ENCODE results near the gene MCM9. TPM values are rescaled to one million over a fixed set of nuclear protein-coding genes. Genes with fewer than 3 reads are reported as not detected.

MCM9 gene
- total RNA-seq, 1 donor from 2014 or later, result 5.5 TPM

- Histone ChIP-seq H3K4me1 (peaks cover 50% of the 10 kb centered on the region), H3K27me3 (ENCODE audit: low read depth) (no peaks in the 10 kb centered on the region), H3K36me3 (peaks cover 60% of the 10 kb centered on the region), H3K9me3 (replicated peaks) (no peaks in the 10 kb centered on the region), H3K27ac (replicated peaks) (no peak overlapping the region), H3K4me3 (no peak overlapping the region)
- DNase-seq, result no peak
- TF ChIP-seq, protein P1, sequence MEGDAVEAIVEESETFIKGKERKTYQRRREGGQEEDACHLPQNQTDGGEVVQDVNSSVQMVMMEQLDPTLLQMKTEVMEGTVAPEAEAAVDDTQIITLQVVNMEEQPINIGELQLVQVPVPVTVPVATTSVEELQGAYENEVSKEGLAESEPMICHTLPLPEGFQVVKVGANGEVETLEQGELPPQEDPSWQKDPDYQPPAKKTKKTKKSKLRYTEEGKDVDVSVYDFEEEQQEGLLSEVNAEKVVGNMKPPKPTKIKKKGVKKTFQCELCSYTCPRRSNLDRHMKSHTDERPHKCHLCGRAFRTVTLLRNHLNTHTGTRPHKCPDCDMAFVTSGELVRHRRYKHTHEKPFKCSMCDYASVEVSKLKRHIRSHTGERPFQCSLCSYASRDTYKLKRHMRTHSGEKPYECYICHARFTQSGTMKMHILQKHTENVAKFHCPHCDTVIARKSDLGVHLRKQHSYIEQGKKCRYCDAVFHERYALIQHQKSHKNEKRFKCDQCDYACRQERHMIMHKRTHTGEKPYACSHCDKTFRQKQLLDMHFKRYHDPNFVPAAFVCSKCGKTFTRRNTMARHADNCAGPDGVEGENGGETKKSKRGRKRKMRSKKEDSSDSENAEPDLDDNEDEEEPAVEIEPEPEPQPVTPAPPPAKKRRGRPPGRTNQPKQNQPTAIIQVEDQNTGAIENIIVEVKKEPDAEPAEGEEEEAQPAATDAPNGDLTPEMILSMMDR (IDR thresholded peaks at IDR 0.05; ENCODE audit: borderline replicate concordance), result no peak
- intact Hi-C loops (cut with micrococcal nuclease), result no loop called here
Observed at GRCh38 chr6:118903138-118903537, 31.8 kb downstream of the MCM9 start.

- Histone ChIP-seq H3K4me3 (no peak overlapping the region), H3K27me3 (ENCODE audit: low read depth) (no peaks in the 10 kb centered on the region), H3K9me3 (replicated peaks) (no peaks in the 10 kb centered on the region), H3K4me1 (peaks cover 50% of the 10 kb centered on the region), H3K36me3 (peaks cover 56% of the 10 kb centered on the region), H3K27ac (replicated peaks) (peak overlapping the region; percentile 0)
- DNase-seq, result no peak
- intact Hi-C loops (cut with micrococcal nuclease), result no loop called here
- TF ChIP-seq, protein P1 (IDR thresholded peaks at IDR 0.05; ENCODE audit: borderline replicate concordance), result no peak
Observed at GRCh38 chr6:118902726-118903125, 32.2 kb downstream of the MCM9 start.

GRCh38 chr6:118899948-118900347 lies 35.0 kb downstream of the MCM9 start:
- H3K27ac ChIP-seq (replicated peaks), result no peak overlapping the region
- TF ChIP-seq, protein P1 (IDR thresholded peaks at IDR 0.05; ENCODE audit: borderline replicate concordance), result no peak
- intact Hi-C loops (cut with micrococcal nuclease), result no loop called here

DNA sequence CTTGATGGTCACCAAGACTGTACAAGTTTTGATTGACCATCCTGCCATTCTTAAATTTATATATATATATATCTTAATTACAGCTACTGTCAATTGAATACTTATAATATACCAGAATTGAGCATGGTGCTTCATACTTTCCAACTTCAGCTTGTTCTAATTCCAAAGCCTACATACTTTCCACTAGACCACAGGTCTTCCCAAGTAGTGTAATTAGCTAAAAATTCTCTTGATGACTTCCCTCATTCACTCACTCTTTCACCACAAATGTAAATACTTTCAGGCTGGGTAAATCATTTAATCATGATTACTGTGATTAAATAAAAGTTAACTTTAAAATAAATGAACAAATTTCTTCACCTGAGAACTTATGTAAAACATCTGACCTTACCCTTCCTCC lies 37.6 kb downstream of the MCM9 start:
- no peak overlapping the region for H3K27ac ChIP-seq (replicated peaks)
- TF ChIP-seq, protein P1 (IDR thresholded peaks at IDR 0.05; ENCODE audit: borderline replicate concordance), result no peak
- H3K36me3 ChIP-seq, result peaks cover 17% of the 10 kb centered on the region
- no peaks in the 10 kb centered on the region for H3K9me3 ChIP-seq (replicated peaks)
- H3K4me1 ChIP-seq, result peaks cover 86% of the 10 kb centered on the region
- no peaks in the 10 kb centered on the region for H3K27me3 ChIP-seq (ENCODE audit: low read depth)
- no peak for DNase-seq
- intact Hi-C loops (cut with micrococcal nuclease), result no loop called here
- H3K4me3 ChIP-seq, result no peak overlapping the region

More at GRCh38 chr6:118899948-118900347, 35.0 kb downstream of the MCM9 start:
- no peak for DNase-seq
- Histone ChIP-seq H3K4me3 (no peak overlapping the region), H3K9me3 (replicated peaks) (no peaks in the 10 kb centered on the region), H3K4me1 (peaks cover 74% of the 10 kb centered on the region), H3K27me3 (ENCODE audit: low read depth) (no peaks in the 10 kb centered on the region), H3K36me3 (peaks cover 31% of the 10 kb centered on the region)

GRCh38 chr6:118896339-118897136 lies 38.4 kb downstream of the MCM9 start:
- Histone ChIP-seq H3K4me1 (peaks cover 88% of the 10 kb centered on the region), H3K4me3 (peak overlapping the region; percentile 95), H3K27ac (replicated peaks) (peak overlapping the region; percentile 94), H3K27me3 (ENCODE audit: low read depth) (no peaks in the 10 kb centered on the region), H3K9me3 (replicated peaks) (no peaks in the 10 kb centered on the region), H3K36me3 (peaks cover 12% of the 10 kb centered on the region)
- intact Hi-C loops (cut with micrococcal nuclease), result no loop called here
- TF ChIP-seq, protein P1 (IDR thresholded peaks at IDR 0.05; ENCODE audit: borderline replicate concordance), result peak; percentile 42
- no peak for DNase-seq

Measured in left ventricle myocardium inferior (tissue), 1 donor.